Measurements from ENCODE around the gene FAM222A. TPM values are rescaled to one million over a fixed set of nuclear protein-coding genes. Genes with fewer than 3 reads are reported as not detected.

The FAM222A gene
- total and polyA plus RNA-seq, 2 of the 8 experiments (the other 6 are each of a cell fraction or from before 2014, with no cell fraction given) = 0.94 to 1.1 TPM

DNA sequence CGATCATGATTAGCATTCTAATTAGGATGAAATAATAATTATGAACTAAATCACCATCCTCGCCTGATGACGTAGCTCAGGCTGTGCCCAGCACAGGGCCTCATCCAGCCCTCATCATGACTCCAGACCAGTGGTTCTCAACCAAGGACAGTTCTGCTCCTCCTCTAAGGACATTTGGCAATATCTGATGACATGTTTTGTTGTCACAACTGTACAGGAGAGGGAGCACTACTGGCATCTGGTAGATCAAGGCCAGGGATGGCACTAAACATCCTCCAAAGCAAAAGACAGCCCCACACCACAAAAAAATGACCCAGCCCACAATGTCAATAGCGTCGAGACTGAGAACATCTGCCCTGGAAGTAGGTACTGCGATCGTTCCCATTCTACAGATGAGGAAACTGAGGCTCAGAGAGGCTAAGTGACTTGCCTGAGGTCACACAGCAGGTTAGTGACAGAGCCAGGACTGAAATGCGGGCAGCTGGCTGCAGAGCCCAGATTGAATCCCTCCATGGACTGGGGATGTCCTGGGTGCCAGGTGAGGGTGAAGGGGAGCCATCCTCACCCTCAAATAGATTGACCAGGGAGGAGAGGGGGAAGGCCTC, 104.1 kb downstream of the FAM222A start (continued):
- TF ChIP-seq, protein P1, sequence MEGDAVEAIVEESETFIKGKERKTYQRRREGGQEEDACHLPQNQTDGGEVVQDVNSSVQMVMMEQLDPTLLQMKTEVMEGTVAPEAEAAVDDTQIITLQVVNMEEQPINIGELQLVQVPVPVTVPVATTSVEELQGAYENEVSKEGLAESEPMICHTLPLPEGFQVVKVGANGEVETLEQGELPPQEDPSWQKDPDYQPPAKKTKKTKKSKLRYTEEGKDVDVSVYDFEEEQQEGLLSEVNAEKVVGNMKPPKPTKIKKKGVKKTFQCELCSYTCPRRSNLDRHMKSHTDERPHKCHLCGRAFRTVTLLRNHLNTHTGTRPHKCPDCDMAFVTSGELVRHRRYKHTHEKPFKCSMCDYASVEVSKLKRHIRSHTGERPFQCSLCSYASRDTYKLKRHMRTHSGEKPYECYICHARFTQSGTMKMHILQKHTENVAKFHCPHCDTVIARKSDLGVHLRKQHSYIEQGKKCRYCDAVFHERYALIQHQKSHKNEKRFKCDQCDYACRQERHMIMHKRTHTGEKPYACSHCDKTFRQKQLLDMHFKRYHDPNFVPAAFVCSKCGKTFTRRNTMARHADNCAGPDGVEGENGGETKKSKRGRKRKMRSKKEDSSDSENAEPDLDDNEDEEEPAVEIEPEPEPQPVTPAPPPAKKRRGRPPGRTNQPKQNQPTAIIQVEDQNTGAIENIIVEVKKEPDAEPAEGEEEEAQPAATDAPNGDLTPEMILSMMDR (IDR thresholded peaks at IDR 0.05; ENCODE audit: control extremely low read depth in 1 of 3, insufficient read depth in 1 of 3, low read depth in 1 of 3, low read length in 3 of 3) = no peak
- TF ChIP-seq TCF12 (IDR thresholded peaks at IDR 0.05; ENCODE audit: low read depth, low read length) (no peak), KDM4A (IDR thresholded peaks at IDR 0.05; ENCODE audit: low read depth, low read length, severe bottlenecking) (no peak), RXRA (IDR thresholded peaks at IDR 0.05; ENCODE audit: insufficient read depth, low read depth, low read length) (no peak), SP2 (IDR thresholded peaks at IDR 0.05; ENCODE audit: low read length) (no peak), ZNF274 (IDR thresholded peaks at IDR 0.05; ENCODE audit: borderline replicate concordance, extremely low read depth, low read length) (no peak), EGR1 (IDR thresholded peaks at IDR 0.05; ENCODE audit: borderline replicate concordance, low read depth, low read length) (no peak), RAD21 (IDR thresholded peaks at IDR 0.05 in 1 of 2, conservative IDR thresholded peaks at IDR 0.05 in 1 of 2; ENCODE audit: low read depth in 2 of 2, low read length in 2 of 2) (no peak), SRF (IDR thresholded peaks at IDR 0.05; ENCODE audit: low read depth, low read length) (no peak), SIRT6 (IDR thresholded peaks at IDR 0.05; ENCODE audit: low read length) (no peak)
